TTC549 (cell line): ENCODE measurements around the gene NTN5.
"Not testable (repeated sequence)": the region's sequence is repeated elsewhere in the genome, so short reads cannot be mapped to it uniquely, and the experiment has no call there.

Experiments
- FAIRE-seq: peaks from 2 replicates; lab custom pipeline; 2012; peaks lifted over from hg19 to GRCh38; lab: Jason Lieb, UNC

NTN5 gene

GRCh38 chr19:48669903-48670668, 2.7 kb downstream of the NTN5 start:
- no peak for FAIRE-seq

GRCh38 chr19:48668761-48669160, 4.1 kb downstream of the NTN5 start:
- no peak for FAIRE-seq

GRCh38 chr19:48668332-48668731, 4.5 kb downstream of the NTN5 start:
- FAIRE-seq, result no peak

- FAIRE-seq, result no peak
Measured at GRCh38 chr19:48665786-48666185, 7.0 kb downstream of the NTN5 start.

GRCh38 chr19:48664476-48664875, 8.3 kb downstream of the NTN5 start:
- FAIRE-seq, result no peak

- no peak for FAIRE-seq
Measured at GRCh38 chr19:48663667-48664066, 9.2 kb downstream of the NTN5 start.

- FAIRE-seq, result no peak
Measured at GRCh38 chr19:48661711-48662090, 11.1 kb downstream of the NTN5 start.

- FAIRE-seq, result peak; percentile 99
Measured at GRCh38 chr19:48660852-48661710, 11.7 kb downstream of the NTN5 start.

- FAIRE-seq, result no peak
Measured at GRCh38 chr19:48659768-48660167, 13.0 kb downstream of the NTN5 start.

GRCh38 chr19:48658483-48658882, 14.3 kb downstream of the NTN5 start:
- FAIRE-seq, result no peak

- FAIRE-seq, result not testable (repeated sequence)
Measured at GRCh38 chr19:48657828-48658227, 15.0 kb downstream of the NTN5 start.

GRCh38 chr19:48656840-48657474, 15.9 kb downstream of the NTN5 start:
- FAIRE-seq, result no peak

- FAIRE-seq, result no peak
Measured at GRCh38 chr19:48654299-48655059, 18.3 kb downstream of the NTN5 start.

GRCh38 chr19:48651683-48652048, 21.2 kb downstream of the NTN5 start:
- no peak for FAIRE-seq

GRCh38 chr19:48650974-48651682, 21.7 kb downstream of the NTN5 start:
- FAIRE-seq, result no peak

- FAIRE-seq, result no peak
Measured at GRCh38 chr19:48648134-48648533, 24.7 kb downstream of the NTN5 start.

- no peak for FAIRE-seq
Measured at GRCh38 chr19:48646722-48647216, 26.0 kb downstream of the NTN5 start.

GRCh38 chr19:48646001-48646721, 26.7 kb downstream of the NTN5 start, which contains the start of gene CA11:
TSS of gene CA11 (minus strand) at chr19:48646187. CDS start at chr19:48645632, 555 bp downstream.
- no peak for FAIRE-seq

- no peak for FAIRE-seq
Measured at GRCh38 chr19:48645620-48646000, 27.2 kb downstream of the NTN5 start.

GRCh38 chr19:48644839-48645619, 27.8 kb downstream of the NTN5 start:
- peak; percentile 15 for FAIRE-seq
